H9 (cell line): ENCODE measurements around the gene CBY1. TPM values are rescaled to one million over a fixed set of nuclear protein-coding genes. Genes with fewer than 3 reads are reported as not detected.

Experiments
- DNase-seq: peaks from one replicate; pipeline ENCODE4 v3.0.0-alpha.2; 2017
- H2AFZ ChIP-seq: one replicate; pipeline ENCODE4 v1.6.1; 2013; ENCODE audit warnings: mild to moderate bottlenecking, low read length, control low read depth, moderate library complexity
- H2AK5ac ChIP-seq: 2 replicates; pipeline ENCODE4 v1.6.1; 2013; ENCODE audit warnings: low read length, control low read depth, mixed read lengths; ENCODE audit not compliant: insufficient read length
- H2BK120ac ChIP-seq: one replicate; pipeline ENCODE4 v1.6.1; 2013; ENCODE audit warnings: low read depth, mild to moderate bottlenecking, low read length, control low read depth, inconsistent platforms; ENCODE audit not compliant: poor library complexity, severe bottlenecking
- H2BK12ac ChIP-seq: 2 replicates; pipeline ENCODE4 v1.6.1; 2013; ENCODE audit warnings: low read length, control low read depth, mixed read lengths, low read depth; ENCODE audit not compliant: insufficient read length
- H2BK15ac ChIP-seq: 2 replicates; pipeline ENCODE4 v1.6.1; 2013; ENCODE audit warnings: low read depth, low read length, control low read depth
- H2BK20ac ChIP-seq: one replicate; pipeline ENCODE4 v1.6.1; 2013; ENCODE audit warnings: low read depth, mild to moderate bottlenecking, low read length, control low read depth, inconsistent platforms; ENCODE audit not compliant: poor library complexity, severe bottlenecking
- H2BK5ac ChIP-seq: 2 replicates; pipeline ENCODE4 v1.6.1; 2013; ENCODE audit warnings: low read length, control low read depth, mixed read lengths; ENCODE audit not compliant: insufficient read length
- H3K14ac ChIP-seq: 2 replicates; pipeline ENCODE4 v1.6.1; 2013; ENCODE audit warnings: low read length, control low read depth; ENCODE audit not compliant: insufficient read depth
- H3K18ac ChIP-seq: 2 replicates; pipeline ENCODE4 v1.6.1; 2013; ENCODE audit warnings: low read depth, mild to moderate bottlenecking, mixed read lengths, low read length, control low read depth; ENCODE audit not compliant: insufficient read length
- H3K23ac ChIP-seq: 2 replicates; pipeline ENCODE4 v1.6.1; 2013; ENCODE audit warnings: low read length, control low read depth, mixed read lengths, low read depth; ENCODE audit not compliant: insufficient read length
- H3K23me2 ChIP-seq: 2 replicates; pipeline ENCODE4 v1.6.1; 2013; ENCODE audit warnings: low read depth, mild to moderate bottlenecking, mixed read lengths, low read length, control low read depth; ENCODE audit not compliant: insufficient read length, poor library complexity, severe bottlenecking
- H3K27ac ChIP-seq: 2 replicates; pipeline ENCODE4 v1.5.1; 2013; ENCODE audit warnings: low read length, control low read depth, mixed read lengths, low read depth; ENCODE audit not compliant: insufficient read length
- H3K27me3 ChIP-seq: 2 replicates; pipeline ENCODE4 v1.6.1; 2013; ENCODE audit warnings: low read length, control low read depth, inconsistent platforms; ENCODE audit not compliant: insufficient read depth
- H3K4ac ChIP-seq: 2 replicates; pipeline ENCODE4 v1.6.1; 2013; ENCODE audit warnings: low read depth, mild to moderate bottlenecking, control low read depth, inconsistent platforms, low read length, moderate library complexity
- H3K4me1 ChIP-seq: 2 replicates; pipeline ENCODE4 v1.6.1; 2013; ENCODE audit warnings: low read length, control low read depth, inconsistent platforms; ENCODE audit not compliant: insufficient read depth
- H3K4me2 ChIP-seq: 2 replicates; pipeline ENCODE4 v1.6.1; 2013; ENCODE audit warnings: low read length, control low read depth, mixed read lengths; ENCODE audit not compliant: insufficient read length, insufficient read depth
- H3K56ac ChIP-seq: 2 replicates; pipeline ENCODE4 v1.6.1; 2013; ENCODE audit warnings: low read depth, mild to moderate bottlenecking, mixed read lengths, low read length, control low read depth; ENCODE audit not compliant: insufficient read length
- H3K79me1 ChIP-seq: 2 replicates; pipeline ENCODE4 v1.6.1; 2013; ENCODE audit warnings: low read depth, mild to moderate bottlenecking, moderate library complexity, low read length, control low read depth, inconsistent platforms; ENCODE audit not compliant: insufficient read depth, poor library complexity, severe bottlenecking
- H3K79me2 ChIP-seq: 2 replicates; pipeline ENCODE4 v1.6.1; 2013; ENCODE audit warnings: low read length, control low read depth, inconsistent platforms; ENCODE audit not compliant: insufficient read depth
- H3K9ac ChIP-seq: 2 replicates; pipeline ENCODE4 v1.6.1; 2013; ENCODE audit warnings: low read length, control low read depth, mixed read lengths; ENCODE audit not compliant: insufficient read length; ENCODE audit errors: extremely low read depth
- H3K9me3 ChIP-seq: one replicate; pipeline ENCODE4 v1.6.1; 2013; ENCODE audit warnings: low read depth, low read length, inconsistent platforms; ENCODE audit not compliant: control insufficient read depth
- H3T11ph ChIP-seq: one replicate; pipeline ENCODE4 v1.6.1; 2013; ENCODE audit warnings: mild to moderate bottlenecking, low read length, control low read depth, inconsistent platforms
- H4K20me1 ChIP-seq: one replicate; pipeline ENCODE4 v1.6.1; 2013; ENCODE audit not compliant: control insufficient read depth, insufficient read length, insufficient read depth
- H4K5ac ChIP-seq: 2 replicates; pipeline ENCODE4 v1.6.1; 2013; ENCODE audit warnings: low read depth, mild to moderate bottlenecking, mixed read lengths, low read length, control low read depth; ENCODE audit not compliant: insufficient read length
- H4K8ac ChIP-seq: replicated peaks from 2 replicates; pipeline ENCODE4 v1.6.1; 2013; ENCODE audit warnings: low read length, control low read depth, mixed read lengths, low read depth; ENCODE audit not compliant: insufficient read length
- H4K91ac ChIP-seq: 2 replicates; pipeline ENCODE4 v1.6.1; 2013; ENCODE audit warnings: low read depth, mild to moderate bottlenecking, moderate library complexity, mixed read lengths, low read length, control low read depth; ENCODE audit not compliant: insufficient read length
- H3K27ac Mint-ChIP-seq, 3 experiments: 2 replicates in 2 of 3; 3 replicates in 1 of 3; pipeline ENCODE4 v1.8.0; 2020 to 2021; ENCODE audit warnings: mixed read lengths in 3 of 3, mild to moderate bottlenecking in 1 of 3, moderate library complexity in 1 of 3
- H3K27me3 Mint-ChIP-seq: 2 replicates; pipeline ENCODE4 v1.8.0; 2021; ENCODE audit warnings: low read depth, mild to moderate bottlenecking, moderate library complexity, mixed read lengths
- H3K36me3 Mint-ChIP-seq, 3 experiments: 2 replicates in 2 of 3; 3 replicates in 1 of 3; pipeline ENCODE4 v1.8.0; 2020 to 2021; ENCODE audit warnings: low read depth in 3 of 3, mixed read lengths in 3 of 3; ENCODE audit not compliant: insufficient read depth in 1 of 3
- H3K4me1 Mint-ChIP-seq, 2 experiments: 2 replicates each; pipeline ENCODE4 v1.8.0; 2020; ENCODE audit warnings: mixed read lengths in 2 of 2
- H3K4me3 Mint-ChIP-seq, 2 experiments: 2 replicates in 1 of 2; 3 replicates in 1 of 2; pipeline ENCODE4 v1.8.0; 2020 to 2021; ENCODE audit warnings: mild to moderate bottlenecking in 2 of 2, mixed read lengths in 2 of 2, moderate library complexity in 1 of 2
- H3K9me3 Mint-ChIP-seq, 2 experiments: 2 replicates in 1 of 2; 3 replicates in 1 of 2; pipeline ENCODE4 v1.8.0; 2020; ENCODE audit warnings: mild to moderate bottlenecking in 2 of 2, mixed read lengths in 2 of 2, moderate library complexity in 1 of 2
- WGBS: extraction: QIAGEN DNeasy Blood & Tissue Kit; methylation state at CpG from one replicate; pipeline ENCODE4 v1.1.7; 2013; ENCODE audit warnings: missing lambda C conversion rate, low lambda C conversion rate, mixed read lengths; ENCODE audit not compliant: insufficient read length; ENCODE audit errors: extremely low coverage; 5-methylcytosine and 5-hydroxymethylcytosine counted together
- total RNA-seq: library from RNA; stranded (reverse); gene quantifications from 2 replicates; pipeline ENCODE4 v1.2.1, GENCODE V29; 2021
- TF ChIP-seq, protein P1 (sequence below): fragments of 200-600 bp; sonication (generic); conservative IDR thresholded peaks from 3 replicates; pipeline ENCODE4 v1.8.0; 2021; ENCODE audit warnings: antibody characterized with exemption, mild to moderate bottlenecking

The CBY1 gene
- total RNA-seq, 1 experiment from 2014 or later = 26.6 TPM

- H3K27ac Mint-ChIP-seq = no peak overlapping the region
- no peak overlapping the region for H3K4ac ChIP-seq
- no peaks in the 10 kb centered on the region for H3K23me2 ChIP-seq
- H3K4me3 Mint-ChIP-seq = no peak overlapping the region
- H3K79me1 ChIP-seq = no peaks in the 10 kb centered on the region
- H3K79me2 ChIP-seq = no peaks in the 10 kb centered on the region
- H4K5ac ChIP-seq = no peak overlapping the region
- DNase-seq = no peak
- no peak overlapping the region for H2BK20ac ChIP-seq
- no peak overlapping the region for H2BK12ac ChIP-seq
- H2AFZ ChIP-seq = no peak overlapping the region
- no peak overlapping the region for H3K9ac ChIP-seq
- no peak overlapping the region for H2AK5ac ChIP-seq
- no peak overlapping the region for H3K4me2 ChIP-seq
- no peak overlapping the region for H3K14ac ChIP-seq
- no peak overlapping the region for H2BK15ac ChIP-seq
- WGBS = no CpG with 5 or more reads among the region's 4 CpGs
- H2BK120ac ChIP-seq = no peak overlapping the region
- H3K9me3 ChIP-seq = no peaks in the 10 kb centered on the region
- no peak overlapping the region for H4K8ac ChIP-seq
- no peaks in the 10 kb centered on the region for H3K27me3 ChIP-seq
- no peak overlapping the region for H2BK5ac ChIP-seq
- no peak overlapping the region for H4K91ac ChIP-seq
- H3K4me1 Mint-ChIP-seq = no peaks in the 10 kb centered on the region
- H3K18ac ChIP-seq = no peak overlapping the region
- no peak overlapping the region for H3T11ph ChIP-seq
- no peak overlapping the region for H3K23ac ChIP-seq
- H3K4me1 ChIP-seq = no peaks in the 10 kb centered on the region
- no peaks in the 10 kb centered on the region for H3K9me3 Mint-ChIP-seq
- H3K56ac ChIP-seq = no peak overlapping the region
- no peaks in the 10 kb centered on the region for H3K27me3 Mint-ChIP-seq
- H4K20me1 ChIP-seq = no peaks in the 10 kb centered on the region
- H3K36me3 Mint-ChIP-seq = peaks cover 2 to 24% (median 9%) of the 10 kb centered on the region in 3 experiments; a peak in 5 of 7 replicates
- TF ChIP-seq, protein P1, sequence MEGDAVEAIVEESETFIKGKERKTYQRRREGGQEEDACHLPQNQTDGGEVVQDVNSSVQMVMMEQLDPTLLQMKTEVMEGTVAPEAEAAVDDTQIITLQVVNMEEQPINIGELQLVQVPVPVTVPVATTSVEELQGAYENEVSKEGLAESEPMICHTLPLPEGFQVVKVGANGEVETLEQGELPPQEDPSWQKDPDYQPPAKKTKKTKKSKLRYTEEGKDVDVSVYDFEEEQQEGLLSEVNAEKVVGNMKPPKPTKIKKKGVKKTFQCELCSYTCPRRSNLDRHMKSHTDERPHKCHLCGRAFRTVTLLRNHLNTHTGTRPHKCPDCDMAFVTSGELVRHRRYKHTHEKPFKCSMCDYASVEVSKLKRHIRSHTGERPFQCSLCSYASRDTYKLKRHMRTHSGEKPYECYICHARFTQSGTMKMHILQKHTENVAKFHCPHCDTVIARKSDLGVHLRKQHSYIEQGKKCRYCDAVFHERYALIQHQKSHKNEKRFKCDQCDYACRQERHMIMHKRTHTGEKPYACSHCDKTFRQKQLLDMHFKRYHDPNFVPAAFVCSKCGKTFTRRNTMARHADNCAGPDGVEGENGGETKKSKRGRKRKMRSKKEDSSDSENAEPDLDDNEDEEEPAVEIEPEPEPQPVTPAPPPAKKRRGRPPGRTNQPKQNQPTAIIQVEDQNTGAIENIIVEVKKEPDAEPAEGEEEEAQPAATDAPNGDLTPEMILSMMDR = no peak
- no peak overlapping the region for H3K27ac ChIP-seq
These were observed 27.3 kb upstream of the CBY1 start for GRCh38 chr22:38629108-38629507.
